ENCODE data around the gene CNPY1. TPM values are rescaled to one million over a fixed set of nuclear protein-coding genes. Genes with fewer than 3 reads are reported as not detected.
A peak's percentile ranks its signal among the peaks of the same experiment; 100 is the strongest.

The CNPY1 gene
- total RNA-seq, 1 donor from 2014 or later, result not detected

GRCh38 chr7:155491812-155492211 lies 54.5 kb downstream of the CNPY1 start:
- Histone ChIP-seq H3K27me3 (ENCODE audit: low read depth) (peaks cover 100% of the 10 kb centered on the region), H3K4me1 (peaks cover 27% of the 10 kb centered on the region), H3K9me3 (replicated peaks) (no peaks in the 10 kb centered on the region), H3K27ac (replicated peaks) (no peak overlapping the region), H3K36me3 (no peaks in the 10 kb centered on the region), H3K4me3 (peak overlapping the region; percentile 59)
- no peak for TF ChIP-seq CTCF (IDR thresholded peaks at IDR 0.05; ENCODE audit: borderline replicate concordance)
- DNase-seq, result no peak
- intact Hi-C loops (cut with micrococcal nuclease), result no loop called here

GRCh38 chr7:155490697-155491628 lies 55.4 kb downstream of the CNPY1 start:
- H3K27ac ChIP-seq (replicated peaks), result peak overlapping the region; percentile 77

GRCh38 chr7:155489862-155490696 lies 56.3 kb downstream of the CNPY1 start:
- Histone ChIP-seq H3K36me3 (no peaks in the 10 kb centered on the region), H3K9me3 (replicated peaks) (no peaks in the 10 kb centered on the region), H3K4me1 (peaks cover 27% of the 10 kb centered on the region), H3K27ac (replicated peaks) (peak overlapping the region; percentile 77), H3K4me3 (peak overlapping the region; percentile 59), H3K27me3 (ENCODE audit: low read depth) (peaks cover 96% of the 10 kb centered on the region)
- intact Hi-C loops (cut with micrococcal nuclease), result no loop called here
- TF ChIP-seq CTCF (IDR thresholded peaks at IDR 0.05; ENCODE audit: borderline replicate concordance), result no peak
- no peak for DNase-seq

More at GRCh38 chr7:155490697-155491628, 55.4 kb downstream of the CNPY1 start:
- TF ChIP-seq CTCF (IDR thresholded peaks at IDR 0.05; ENCODE audit: borderline replicate concordance), result no peak
- Histone ChIP-seq H3K9me3 (replicated peaks) (no peaks in the 10 kb centered on the region), H3K4me1 (peaks cover 27% of the 10 kb centered on the region), H3K36me3 (no peaks in the 10 kb centered on the region), H3K27me3 (ENCODE audit: low read depth) (peaks cover 100% of the 10 kb centered on the region), H3K4me3 (peak overlapping the region; percentile 59)
- intact Hi-C loops (cut with micrococcal nuclease), result no loop called here
- peak; percentile 65 for DNase-seq

- peaks cover 96% of the 10 kb centered on the region for H3K27me3 ChIP-seq (ENCODE audit: low read depth)
- H3K4me3 ChIP-seq, result no peak overlapping the region
- no peaks in the 10 kb centered on the region for H3K9me3 ChIP-seq (replicated peaks)
- no peak overlapping the region for H3K27ac ChIP-seq (replicated peaks)
- no peak for TF ChIP-seq CTCF (IDR thresholded peaks at IDR 0.05; ENCODE audit: borderline replicate concordance)
- H3K4me1 ChIP-seq, result peaks cover 27% of the 10 kb centered on the region
- intact Hi-C loops (cut with micrococcal nuclease), result no loop called here
- no peak for DNase-seq
- no peaks in the 10 kb centered on the region for H3K36me3 ChIP-seq
Measured at GRCh38 chr7:155489158-155489840, 57.1 kb downstream of the CNPY1 start.

Data from left ventricle myocardium inferior (tissue), 1 donor.